Small intestine (tissue), 7 donors: ENCODE results near the gene EIF4H. TPM values are rescaled to one million over a fixed set of nuclear protein-coding genes. Genes with fewer than 3 reads are reported as not detected.
"Not testable (repeated sequence)": the region's sequence is repeated elsewhere in the genome, so short reads cannot be mapped to it uniquely, and the experiment has no call there.

Experiments used
- DNase-seq, 2 donors: peaks; one replicate each; pipeline versions ENCODE4 v3.0.0 to v3.0.0-alpha.2; 2013
- FAIRE-seq: peaks from 2 replicates; lab custom pipeline; 2012; peaks lifted over from hg19 to GRCh38; lab: Jason Lieb, UNC
- H3K27ac ChIP-seq, 3 donors: one replicate each; pipeline ENCODE4 v1.5.1; 2013; ENCODE audit warnings: low read length in 2 of 3, mild to moderate bottlenecking in 2 of 3, control low read depth in 1 of 3, inconsistent platforms in 1 of 3, low read depth in 1 of 3, moderate library complexity in 1 of 3
- H3K27me3 ChIP-seq, 3 donors: one replicate each; pipeline ENCODE4 v1.6.1; 2013; ENCODE audit warnings: low read length in 3 of 3, inconsistent platforms in 1 of 3; ENCODE audit not compliant: control insufficient read depth in 3 of 3, insufficient read depth in 3 of 3
- H3K36me3 ChIP-seq, 3 donors: one replicate each; pipeline ENCODE4 v1.6.1; 2013; ENCODE audit warnings: low read length in 3 of 3, inconsistent platforms in 1 of 3, low read depth in 1 of 3, mild to moderate bottlenecking in 1 of 3, moderate library complexity in 1 of 3; ENCODE audit not compliant: control insufficient read depth in 3 of 3, insufficient read depth in 2 of 3
- H3K4me1 ChIP-seq, 3 donors: one replicate each; pipeline ENCODE4 v1.6.1; 2013; ENCODE audit warnings: low read length in 2 of 3, inconsistent platforms in 1 of 3, low read depth in 1 of 3, mild to moderate bottlenecking in 1 of 3, moderate library complexity in 1 of 3; ENCODE audit not compliant: control insufficient read depth in 3 of 3, insufficient read depth in 2 of 3
- H3K4me3 ChIP-seq, 3 donors: one replicate each; pipeline ENCODE4 v1.5.1; 2013; ENCODE audit warnings: low read length in 3 of 3, control low read depth in 1 of 3, inconsistent platforms in 1 of 3, low read depth in 1 of 3, mild to moderate bottlenecking in 1 of 3, moderate library complexity in 1 of 3
- H3K9me3 ChIP-seq, 2 donors: one replicate each; pipeline ENCODE4 v1.6.1; 2013; ENCODE audit warnings: low read depth in 1 of 2, low read length in 1 of 2; ENCODE audit not compliant: control insufficient read depth in 2 of 2, insufficient read depth in 1 of 2
- WGBS, 3 donors: extraction: QIAGEN DNeasy Blood & Tissue Kit; methylation state at CpG; one replicate each; pipeline ENCODE4 v1.1.7; 2013; 5-methylcytosine and 5-hydroxymethylcytosine counted together
- polyA plus RNA-seq, 4 donors: library from polyadenylated mRNA; stranded (reverse) in 3 of 4; unstranded in 1 of 4; fragments of 200-250 nt in 3 of 4; fragments of 120-200 nt in 1 of 4; gene quantifications; one replicate each; pipeline versions ENCODE4 v1.2.1 to v1.2.3, GENCODE V29; 2013
- donor health status: healthy with polysubstance abuse.
- donor health status: control.
- donor health status: control.
- donor health status: Bipolar disorder and iron deficiency.
- donor health status: healthy.

EIF4H gene
- polyA plus RNA-seq, 4 donors, result 158 to 229 (median 187) TPM

DNA sequence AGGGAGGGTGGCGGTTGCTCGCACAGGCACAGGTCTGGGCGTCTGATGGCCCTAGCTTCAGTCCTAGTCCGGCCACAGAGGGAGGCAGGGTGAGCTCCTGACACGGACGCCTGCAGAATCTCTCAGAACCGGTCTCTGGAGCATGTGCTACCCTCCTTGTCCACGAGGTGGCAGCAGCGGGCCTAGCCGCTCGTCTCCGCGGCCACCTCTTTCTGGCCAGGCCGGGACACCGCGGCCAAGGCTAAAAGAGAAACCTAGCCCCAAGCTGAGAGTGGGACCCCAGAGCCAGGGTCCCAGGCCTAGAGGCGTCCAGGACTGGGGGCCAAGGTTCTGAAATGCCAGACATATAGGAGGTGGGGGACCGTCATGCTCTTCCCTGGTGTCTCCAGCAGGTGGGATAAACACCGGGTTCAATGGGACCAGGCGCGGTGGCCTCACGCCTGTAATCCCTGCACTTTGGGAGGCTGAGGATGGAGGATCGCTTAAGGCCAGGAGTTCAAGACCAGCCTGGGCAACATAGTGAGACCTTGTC is 32.5 kb downstream of the EIF4H start:
- Histone ChIP-seq H3K4me1 (peaks cover 0 to 2% (median 0%) of the 10 kb centered on the region in 3 donors), H3K27me3 (peaks cover 0 to 8% (median 0%) of the 10 kb centered on the region in 3 donors), H3K4me3 (peak overlapping the region in 1 of 3 donors; percentile 12), H3K36me3 (no peaks in the 10 kb centered on the region), H3K27ac (no peak overlapping the region), H3K9me3 (no peaks in the 10 kb centered on the region)
- 5 to 14% (median 13%) methylated on average over 23 of the region's 23 CpGs for WGBS, 3 donors
- DNase-seq (peak; percentile 74 to 85), FAIRE-seq (no peak)

DNA sequence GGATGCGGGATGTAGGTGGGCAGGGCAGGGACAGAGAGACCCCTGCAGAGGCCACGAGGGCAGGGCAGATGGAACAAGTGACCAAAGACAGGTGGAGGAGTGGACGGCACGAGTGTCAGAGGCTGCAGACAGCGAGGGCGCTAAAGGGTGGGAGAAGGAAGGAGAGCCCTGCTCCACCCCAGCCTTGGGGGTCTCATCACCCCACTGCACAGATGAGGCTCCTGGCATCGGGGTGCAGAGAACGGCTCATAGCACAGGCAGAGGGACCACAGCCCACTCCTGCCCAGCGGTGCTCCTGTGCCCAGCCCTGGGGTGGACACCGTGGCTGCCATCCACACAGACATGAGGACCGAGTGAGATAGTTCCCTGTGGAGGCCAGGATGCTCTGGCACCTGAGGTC is 33.4 kb downstream of the EIF4H start:
- Histone ChIP-seq H3K27ac (no peak overlapping the region), H3K4me3 (no peak overlapping the region), H3K4me1 (peaks cover 0 to 2% (median 0%) of the 10 kb centered on the region in 3 donors), H3K27me3 (peaks cover 0 to 8% (median 0%) of the 10 kb centered on the region in 3 donors), H3K36me3 (no peaks in the 10 kb centered on the region), H3K9me3 (no peaks in the 10 kb centered on the region)
- DNase-seq (no peak), FAIRE-seq (no peak)
- 75 to 87% (median 83%) methylated on average over 9 to 11 of the region's 11 CpGs for WGBS, 3 donors

DNA sequence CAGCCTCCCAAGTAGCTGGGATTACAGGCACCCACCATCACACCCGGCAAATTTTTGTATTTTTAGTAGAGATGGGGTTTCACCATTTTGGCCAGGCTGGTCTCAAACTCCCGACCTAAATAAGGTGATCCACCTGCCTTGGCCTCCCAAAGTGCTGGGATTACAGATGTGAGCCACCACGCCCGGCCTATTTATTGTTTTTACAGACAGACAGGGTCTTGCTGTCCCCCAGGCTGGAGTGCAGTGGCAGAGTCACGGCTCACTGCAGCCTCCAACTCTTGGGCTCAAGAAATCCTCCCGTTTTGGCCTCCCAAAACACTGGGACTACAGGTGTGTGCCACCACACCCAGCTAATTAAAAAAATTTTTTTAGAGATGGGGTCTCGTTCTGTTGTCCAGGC is 34.1 kb downstream of the EIF4H start:
- not testable (repeated sequence) for H3K27ac ChIP-seq, H3K4me1 ChIP-seq, H3K9me3 ChIP-seq, H3K4me3 ChIP-seq, FAIRE-seq, H3K27me3 ChIP-seq, H3K36me3 ChIP-seq, DNase-seq
- 83 to 87% (median 86%) methylated on average over 7 of the region's 7 CpGs for WGBS, 3 donors

DNA sequence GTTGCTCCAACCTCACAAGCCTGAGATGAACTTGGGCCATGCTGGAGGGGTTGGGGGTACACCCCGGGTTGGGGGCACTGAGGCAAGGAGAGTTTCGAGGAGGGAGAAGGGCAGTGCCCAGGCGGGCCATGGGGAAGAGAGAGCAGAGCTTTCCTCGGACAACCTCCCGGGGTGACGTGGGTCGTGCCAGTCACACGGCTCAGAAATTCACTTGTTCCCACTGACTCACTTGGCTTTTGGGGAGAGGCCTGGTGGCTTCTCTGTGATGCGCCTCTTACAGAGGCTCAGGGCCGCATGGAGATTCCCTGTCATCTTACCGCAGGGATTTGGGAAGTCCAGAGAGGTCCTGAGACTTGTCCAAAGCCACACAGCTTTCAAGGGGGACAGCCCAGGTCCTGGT is 38.5 kb downstream of the EIF4H start:
- DNase-seq (no peak), FAIRE-seq (no peak)
- no peaks in the 10 kb centered on the region for H3K9me3 ChIP-seq
- H3K4me1 ChIP-seq, result no peaks in the 10 kb centered on the region
- H3K4me3 ChIP-seq, result no peak overlapping the region
- H3K27ac ChIP-seq, result no peak overlapping the region
- H3K36me3 ChIP-seq, result no peaks in the 10 kb centered on the region
- H3K27me3 ChIP-seq, result peaks cover 0 to 3% (median 0%) of the 10 kb centered on the region in 3 donors
- WGBS, 3 donors, result 83 to 89% (median 85%) methylated on average over 11 of the region's 11 CpGs

DNA sequence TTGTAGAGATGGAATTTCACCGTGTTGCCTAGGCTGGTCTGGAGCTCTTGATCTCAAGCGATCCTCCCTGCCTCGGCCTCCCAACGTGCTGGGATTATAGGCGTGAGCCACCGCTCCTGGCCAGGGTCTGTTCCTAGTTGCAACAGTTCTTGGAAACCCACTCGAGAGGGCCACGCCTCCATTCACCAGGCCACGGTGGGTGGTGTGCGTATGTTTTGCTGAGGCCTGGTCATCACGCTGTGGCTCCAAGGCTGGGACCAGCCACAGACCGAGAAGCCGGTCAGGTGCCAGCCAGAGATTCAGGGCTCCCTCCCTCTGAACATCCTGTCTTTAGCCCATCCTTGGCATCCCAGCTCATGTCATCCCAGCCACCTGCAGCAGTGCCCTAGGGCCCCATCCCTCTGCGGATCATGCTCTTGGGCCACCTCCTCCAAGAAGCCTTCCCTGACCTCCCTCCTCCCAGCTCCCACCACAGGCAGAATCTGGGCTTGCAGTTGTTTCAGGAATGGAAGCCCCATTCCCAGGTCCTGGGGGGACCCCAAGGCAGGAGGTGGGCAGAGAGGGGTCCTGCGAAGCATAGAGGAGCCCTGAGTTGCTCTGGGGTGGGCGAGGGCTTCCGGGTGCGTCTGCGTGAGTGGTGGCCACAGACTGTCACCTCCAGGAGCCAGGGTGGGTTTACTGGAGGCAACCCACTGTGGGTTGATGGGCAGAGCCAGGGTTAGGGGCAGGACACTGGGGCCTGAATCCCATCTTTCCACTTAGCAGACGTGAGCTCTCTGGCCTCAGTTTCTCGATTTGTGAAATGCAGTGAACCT is 40.9 kb downstream of the EIF4H start:
- WGBS, 3 donors, result 85 to 89% (median 86%) methylated on average over 21 of the region's 21 CpGs
- Histone ChIP-seq H3K9me3 (peaks cover 0 to 4% of the 10 kb centered on the region in 2 donors), H3K4me3 (no peak overlapping the region), H3K36me3 (no peaks in the 10 kb centered on the region), H3K27me3 (peaks cover 0 to 2% (median 0%) of the 10 kb centered on the region in 3 donors), H3K4me1 (no peaks in the 10 kb centered on the region), H3K27ac (no peak overlapping the region)
- no peak for DNase-seq
- no peak for FAIRE-seq

DNA sequence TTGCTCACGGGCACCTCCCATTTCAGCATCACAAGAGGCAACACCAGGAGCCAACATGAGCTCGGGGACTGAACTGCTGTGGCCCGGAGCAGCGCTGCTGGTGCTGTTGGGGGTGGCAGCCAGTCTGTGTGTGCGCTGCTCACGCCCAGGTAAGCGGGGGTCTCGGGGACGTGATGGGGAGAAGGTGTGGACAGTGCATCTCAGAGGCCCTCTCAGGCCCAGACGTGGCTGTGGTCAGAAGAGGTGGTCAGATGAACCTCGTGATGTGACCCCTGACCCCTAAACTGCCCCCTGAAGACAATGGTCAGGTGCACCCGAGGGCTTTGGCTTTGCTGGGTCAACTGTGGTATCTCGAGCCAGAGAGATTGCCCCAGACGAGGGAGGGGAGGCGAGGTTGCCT is 41.8 kb downstream of the EIF4H start:
- FAIRE-seq, result no peak
- WGBS, 3 donors, result 66 to 73% (median 73%) methylated on average over 15 of the region's 15 CpGs
- no peak for DNase-seq

DNA sequence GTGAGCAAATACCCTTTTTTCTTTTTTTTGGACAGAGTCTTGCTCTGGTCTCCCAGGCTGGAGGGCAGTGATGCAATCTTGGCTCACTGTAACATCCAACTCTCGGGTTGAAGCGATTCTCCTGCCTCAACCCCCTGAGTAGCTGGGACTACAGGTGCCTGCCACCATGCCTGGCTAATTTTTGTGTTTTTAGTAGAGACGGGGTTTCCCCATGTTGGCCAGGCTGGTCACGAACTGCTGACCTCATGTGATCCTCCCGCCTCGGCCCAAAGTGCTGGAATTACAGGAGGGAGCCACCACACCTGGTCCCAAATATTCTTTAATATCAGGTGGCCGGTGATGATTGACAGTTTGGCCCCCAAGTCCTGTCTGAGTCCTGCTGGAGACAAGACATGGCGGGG is 42.2 kb downstream of the EIF4H start:
- DNase-seq (no peak), FAIRE-seq (no peak)
- Histone ChIP-seq H3K27me3 (no peaks in the 10 kb centered on the region), H3K27ac (no peak overlapping the region), H3K4me1 (no peaks in the 10 kb centered on the region), H3K4me3 (no peak overlapping the region), H3K36me3 (no peaks in the 10 kb centered on the region), H3K9me3 (peaks cover 0 to 4% of the 10 kb centered on the region in 2 donors)
- WGBS, 3 donors, result 55 to 65% (median 65%) methylated on average over 8 of the region's 8 CpGs

More for the DNA sequence above, 41.8 kb downstream of the EIF4H start:
- Histone ChIP-seq H3K36me3 (no peaks in the 10 kb centered on the region), H3K27me3 (no peaks in the 10 kb centered on the region), H3K27ac (no peak overlapping the region), H3K4me1 (no peaks in the 10 kb centered on the region), H3K9me3 (peaks cover 0 to 4% of the 10 kb centered on the region in 2 donors), H3K4me3 (no peak overlapping the region)

DNA sequence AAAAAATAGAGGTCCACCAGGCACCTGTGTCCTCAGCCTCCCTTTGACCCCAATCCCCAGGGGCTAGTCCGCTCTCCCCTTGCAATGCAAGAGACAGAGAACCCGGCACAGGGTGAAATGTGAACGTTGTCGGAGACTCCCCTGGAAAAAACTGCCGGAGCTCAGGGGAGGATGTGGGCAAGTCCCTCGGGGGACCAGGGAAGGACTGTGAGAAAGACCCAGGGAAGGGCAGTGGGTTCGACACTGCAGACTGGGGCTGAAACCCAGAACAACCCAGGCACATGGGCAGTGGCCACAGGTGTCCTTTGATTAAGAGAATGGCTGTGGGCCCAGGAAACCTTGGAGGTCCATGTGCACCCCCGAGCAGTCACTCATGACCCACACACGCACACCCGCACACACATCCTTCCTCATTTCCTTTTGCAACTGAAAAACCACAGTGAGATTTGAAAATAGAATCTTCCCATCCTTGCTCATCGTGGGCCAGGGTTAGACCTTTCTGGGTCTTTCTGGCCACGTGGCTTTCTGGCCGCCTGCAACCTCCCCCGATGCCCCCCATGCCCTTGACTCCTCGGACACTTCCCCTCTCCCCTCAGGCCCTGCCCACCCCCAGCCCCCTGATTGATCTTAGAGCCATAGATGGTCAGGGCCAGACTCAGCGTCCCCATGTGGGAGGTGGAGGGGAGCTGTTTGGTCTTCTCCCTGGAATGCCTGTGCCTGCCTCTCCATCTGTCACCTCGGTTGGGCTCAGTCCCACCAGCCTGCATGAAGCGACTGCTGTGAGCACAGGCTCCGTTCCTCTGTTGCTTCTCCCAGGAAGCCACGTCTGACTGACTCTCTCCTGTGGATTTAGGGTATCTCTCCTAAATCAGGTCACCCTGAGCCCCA is 43.5 kb downstream of the EIF4H start:
- Histone ChIP-seq H3K9me3 (peaks cover 0 to 4% of the 10 kb centered on the region in 2 donors), H3K4me1 (no peaks in the 10 kb centered on the region), H3K27ac (peak overlapping the region in 1 of 3 donors; percentile 27), H3K4me3 (no peak overlapping the region), H3K36me3 (no peaks in the 10 kb centered on the region), H3K27me3 (no peaks in the 10 kb centered on the region)
- DNase-seq (no peak), FAIRE-seq (no peak)
- WGBS, 3 donors, result 51 to 71% (median 57%) methylated on average over 20 of the region's 20 CpGs
